Ramos (cell line): ENCODE data around the gene MN1.

ENCODE experiments used
- in situ Hi-C: fragments of 300-500 bp; cut with MboI; formaldehyde crosslinking; loops from one replicate; pipeline ENCODE4 v1.14.3; 2022; ENCODE audit warnings: low sequenced_read_pairs; ENCODE audit not compliant: unreplicated experiment

MN1 gene

GRCh38 chr22:27786965-27787364 lies 14.6 kb downstream of the MN1 start:
- in situ Hi-C loops: no loop called here

GRCh38 chr22:27786291-27786932 lies 15.1 kb downstream of the MN1 start:
- in situ Hi-C loops: no loop called here

GRCh38 chr22:27785831-27786230 lies 15.7 kb downstream of the MN1 start:
- in situ Hi-C loops: no loop called here

- in situ Hi-C loops: no loop called here
Observed at GRCh38 chr22:27784120-27784475, 17.5 kb downstream of the MN1 start.

- in situ Hi-C loops: no loop called here
Observed at GRCh38 chr22:27783436-27784119, 18.0 kb downstream of the MN1 start.

GRCh38 chr22:27782088-27782487 lies 19.5 kb downstream of the MN1 start:
- in situ Hi-C loops: no loop called here

GRCh38 chr22:27780161-27780575 lies 21.4 kb downstream of the MN1 start:
- in situ Hi-C loops: no loop called here

GRCh38 chr22:27779643-27780042 lies 21.9 kb downstream of the MN1 start:
- in situ Hi-C loops: no loop called here

- in situ Hi-C loops: no loop called here
Observed at GRCh38 chr22:27778294-27779090, 23.1 kb downstream of the MN1 start.

- in situ Hi-C loops: no loop called here
Observed at GRCh38 chr22:27777128-27777527, 24.4 kb downstream of the MN1 start.

- in situ Hi-C loops: no loop called here
Observed at GRCh38 chr22:27776650-27776958, 25.0 kb downstream of the MN1 start.

- in situ Hi-C loops: no loop called here
Observed at GRCh38 chr22:27775758-27776649, 25.6 kb downstream of the MN1 start.

- in situ Hi-C loops: no loop called here
Observed at GRCh38 chr22:27775087-27775698, 26.4 kb downstream of the MN1 start.

- in situ Hi-C loops: no loop called here
Observed at GRCh38 chr22:27774200-27774599, 27.4 kb downstream of the MN1 start.

GRCh38 chr22:27772984-27773498 lies 28.5 kb downstream of the MN1 start:
- in situ Hi-C loops: no loop called here

GRCh38 chr22:27772081-27772983 lies 29.2 kb downstream of the MN1 start:
- in situ Hi-C loops: no loop called here

- in situ Hi-C loops: no loop called here
Observed at GRCh38 chr22:27771637-27772036, 29.9 kb downstream of the MN1 start.

- in situ Hi-C loops: no loop called here
Observed at GRCh38 chr22:27769012-27769411, 32.5 kb downstream of the MN1 start.
